ENCODE data around the gene CX3CR1.

Gene CX3CR1

DNA sequence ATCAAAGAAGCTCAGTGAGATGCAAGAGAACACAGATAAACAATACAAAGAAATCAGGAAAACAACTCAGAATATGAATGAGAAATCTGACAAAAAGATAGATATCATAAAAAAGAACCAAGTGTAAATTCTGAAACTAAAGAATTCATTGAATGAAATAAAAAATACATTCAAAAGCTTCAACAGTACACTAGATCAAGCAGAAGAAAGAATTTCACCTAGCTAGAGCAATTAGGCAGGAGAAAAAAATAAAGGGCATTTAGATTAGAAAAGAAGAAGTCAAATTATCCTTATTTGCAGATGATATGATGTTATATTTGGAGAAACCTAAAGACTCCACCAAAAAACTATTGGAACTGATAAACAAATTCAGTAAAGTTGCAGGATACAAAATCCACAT, 19.4 kb upstream of the CX3CR1 start:
- H3K4me3 ChIP-seq (ENCODE audit: low read depth, low read length) = no peak overlapping the region
- H3K9me3 ChIP-seq (ENCODE audit: control insufficient read depth, insufficient read depth, low read depth, low read length) = no peaks in the 10 kb centered on the region
- no peaks in the 10 kb centered on the region for H3K4me1 ChIP-seq (ENCODE audit: control insufficient read depth, insufficient read depth, low read length)
- ChIA-PET POLR2A (no interaction called here), CTCF (interaction anchor here (0.6 kb wide), 1 partner anchor 203 kb away, joined by 4 read pairs; no protein-coding TSS in a partner anchor)
- no peaks in the 10 kb centered on the region for H3K36me3 ChIP-seq (ENCODE audit: control insufficient read depth in 2 of 2, insufficient read depth in 1 of 2, low read length in 2 of 2)
- no peak for TF ChIP-seq ZNF366 (tag by site-specific recombination; conservative IDR thresholded peaks at IDR 0.05)
- no peak for TF ChIP-seq KLF8 (tag by site-specific recombination; IDR thresholded peaks at IDR 0.05)
- TF ChIP-seq ZBTB7A (tag by site-specific recombination; IDR thresholded peaks at IDR 0.05; ENCODE audit: low read depth) = no peak
- TF ChIP-seq SETDB1 (IDR thresholded peaks at IDR 0.05; ENCODE audit: insufficient read length, low read length) = peak; percentile 83
- TF ChIP-seq, protein P1, sequence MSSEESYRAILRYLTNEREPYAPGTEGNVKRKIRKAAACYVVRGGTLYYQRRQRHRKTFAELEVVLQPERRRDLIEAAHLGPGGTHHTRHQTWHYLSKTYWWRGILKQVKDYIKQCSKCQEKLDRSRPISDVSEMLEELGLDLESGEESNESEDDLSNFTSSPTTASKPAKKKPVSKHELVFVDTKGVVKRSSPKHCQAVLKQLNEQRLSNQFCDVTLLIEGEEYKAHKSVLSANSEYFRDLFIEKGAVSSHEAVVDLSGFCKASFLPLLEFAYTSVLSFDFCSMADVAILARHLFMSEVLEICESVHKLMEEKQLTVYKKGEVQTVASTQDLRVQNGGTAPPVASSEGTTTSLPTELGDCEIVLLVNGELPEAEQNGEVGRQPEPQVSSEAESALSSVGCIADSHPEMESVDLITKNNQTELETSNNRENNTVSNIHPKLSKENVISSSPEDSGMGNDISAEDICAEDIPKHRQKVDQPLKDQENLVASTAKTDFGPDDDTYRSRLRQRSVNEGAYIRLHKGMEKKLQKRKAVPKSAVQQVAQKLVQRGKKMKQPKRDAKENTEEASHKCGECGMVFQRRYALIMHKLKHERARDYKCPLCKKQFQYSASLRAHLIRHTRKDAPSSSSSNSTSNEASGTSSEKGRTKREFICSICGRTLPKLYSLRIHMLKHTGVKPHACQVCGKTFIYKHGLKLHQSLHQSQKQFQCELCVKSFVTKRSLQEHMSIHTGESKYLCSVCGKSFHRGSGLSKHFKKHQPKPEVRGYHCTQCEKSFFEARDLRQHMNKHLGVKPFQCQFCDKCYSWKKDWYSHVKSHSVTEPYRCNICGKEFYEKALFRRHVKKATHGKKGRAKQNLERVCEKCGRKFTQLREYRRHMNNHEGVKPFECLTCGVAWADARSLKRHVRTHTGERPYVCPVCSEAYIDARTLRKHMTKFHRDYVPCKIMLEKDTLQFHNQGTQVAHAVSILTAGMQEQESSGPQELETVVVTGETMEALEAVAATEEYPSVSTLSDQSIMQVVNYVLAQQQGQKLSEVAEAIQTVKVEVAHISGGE (tag by site-specific recombination; conservative IDR thresholded peaks at IDR 0.05; ENCODE audit: low read depth) = no peak
- TF ChIP-seq ZNF660 (tag by site-specific recombination; IDR thresholded peaks at IDR 0.05) = no peak
- TF ChIP-seq, protein P2, sequence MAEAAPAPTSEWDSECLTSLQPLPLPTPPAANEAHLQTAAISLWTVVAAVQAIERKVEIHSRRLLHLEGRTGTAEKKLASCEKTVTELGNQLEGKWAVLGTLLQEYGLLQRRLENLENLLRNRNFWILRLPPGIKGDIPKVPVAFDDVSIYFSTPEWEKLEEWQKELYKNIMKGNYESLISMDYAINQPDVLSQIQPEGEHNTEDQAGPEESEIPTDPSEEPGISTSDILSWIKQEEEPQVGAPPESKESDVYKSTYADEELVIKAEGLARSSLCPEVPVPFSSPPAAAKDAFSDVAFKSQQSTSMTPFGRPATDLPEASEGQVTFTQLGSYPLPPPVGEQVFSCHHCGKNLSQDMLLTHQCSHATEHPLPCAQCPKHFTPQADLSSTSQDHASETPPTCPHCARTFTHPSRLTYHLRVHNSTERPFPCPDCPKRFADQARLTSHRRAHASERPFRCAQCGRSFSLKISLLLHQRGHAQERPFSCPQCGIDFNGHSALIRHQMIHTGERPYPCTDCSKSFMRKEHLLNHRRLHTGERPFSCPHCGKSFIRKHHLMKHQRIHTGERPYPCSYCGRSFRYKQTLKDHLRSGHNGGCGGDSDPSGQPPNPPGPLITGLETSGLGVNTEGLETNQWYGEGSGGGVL (tag by site-specific recombination; IDR thresholded peaks at IDR 0.05) = no peak
- no peak for TF ChIP-seq MEIS1 (CRISPR knock-in tag; IDR thresholded peaks at IDR 0.05; ENCODE audit: borderline replicate concordance)
- H3K27ac ChIP-seq (ENCODE audit: extremely low read depth, low read depth, low read length) = no peak overlapping the region

DNA sequence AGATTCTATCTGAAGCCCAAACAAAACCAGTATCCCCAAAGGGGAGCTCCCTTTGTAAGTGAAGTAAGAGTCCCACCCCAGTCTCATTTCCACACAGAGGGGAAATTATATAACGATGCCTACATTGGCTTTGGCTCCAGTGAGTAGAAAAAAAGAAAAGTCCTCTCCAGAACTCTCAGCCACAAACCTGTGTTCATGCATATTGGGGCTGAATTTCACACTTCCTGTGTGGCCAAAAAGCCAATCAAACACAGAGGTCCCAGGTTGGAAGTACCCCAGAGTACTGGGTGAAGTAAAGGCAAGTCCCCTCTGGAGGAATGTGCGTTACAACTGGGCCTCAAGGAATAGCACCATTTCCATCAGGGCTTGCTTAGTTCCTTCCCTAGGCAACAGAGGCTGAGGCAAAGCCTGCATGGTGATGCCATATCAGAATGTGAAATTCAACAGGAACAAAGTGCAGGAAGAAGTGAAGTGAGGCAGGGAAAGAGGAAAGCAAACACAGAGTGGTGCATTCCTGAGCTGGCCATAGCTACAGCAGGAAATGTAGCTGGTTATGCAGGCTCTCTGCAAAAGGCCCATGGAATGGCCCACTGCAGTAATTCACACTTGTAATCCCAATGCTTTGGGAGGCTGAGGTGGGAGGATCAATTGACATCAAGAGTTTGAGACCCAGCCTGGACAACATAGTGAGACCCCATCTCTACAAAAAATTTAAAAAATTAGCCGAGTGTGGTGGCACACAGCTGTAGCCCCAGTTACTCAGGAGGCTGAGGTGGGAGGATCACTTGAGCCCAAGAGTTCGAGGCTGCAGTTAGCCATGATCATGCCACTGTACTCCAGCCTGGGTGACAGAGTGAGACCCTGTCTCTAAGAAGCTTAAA, 16.6 kb upstream of the CX3CR1 start:
- CTCF ChIA-PET = interaction anchor here (1.4 to 3.7 kb wide), 2 partner anchors 82 to 106 kb away, joined by 5 to 15 read pairs; no protein-coding TSS in a partner anchor
- no peak for TF ChIP-seq ZNF169 (tag by site-specific recombination; IDR thresholded peaks at IDR 0.05)
- TF ChIP-seq ZNF544 (tag by site-specific recombination; IDR thresholded peaks at IDR 0.05) = no peak
- TF ChIP-seq ZSCAN16 (tag by site-specific recombination; IDR thresholded peaks at IDR 0.05) = no peak
- TF ChIP-seq ZNF792 (tag by site-specific recombination; IDR thresholded peaks at IDR 0.05) = no peak
- TF ChIP-seq ZIC2 (tag by site-specific recombination; IDR thresholded peaks at IDR 0.05) = no peak
- TF ChIP-seq, protein P3, sequence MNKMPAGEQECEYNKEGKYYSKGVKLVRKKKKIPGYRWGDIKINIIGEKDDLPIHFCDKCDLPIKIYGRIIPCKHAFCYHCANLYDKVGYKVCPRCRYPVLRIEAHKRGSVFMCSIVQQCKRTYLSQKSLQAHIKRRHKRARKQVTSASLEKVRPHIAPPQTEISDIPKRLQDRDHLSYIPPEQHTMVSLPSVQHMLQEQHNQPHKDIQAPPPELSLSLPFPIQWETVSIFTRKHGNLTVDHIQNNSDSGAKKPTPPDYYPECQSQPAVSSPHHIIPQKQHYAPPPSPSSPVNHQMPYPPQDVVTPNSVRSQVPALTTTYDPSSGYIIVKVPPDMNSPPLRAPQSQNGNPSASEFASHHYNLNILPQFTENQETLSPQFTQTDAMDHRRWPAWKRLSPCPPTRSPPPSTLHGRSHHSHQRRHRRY (tag by site-specific recombination; IDR thresholded peaks at IDR 0.05) = no peak
- POLR2A ChIA-PET = no interaction called here

More for the DNA sequence above, 16.6 kb upstream of the CX3CR1 start:
- H3K4me1 ChIP-seq (ENCODE audit: control insufficient read depth, insufficient read depth, low read length) = no peaks in the 10 kb centered on the region
- H3K36me3 ChIP-seq (ENCODE audit: control insufficient read depth in 2 of 2, insufficient read depth in 1 of 2, low read length in 2 of 2) = no peaks in the 10 kb centered on the region
- H3K4me3 ChIP-seq (ENCODE audit: low read depth, low read length) = no peak overlapping the region
- H3K27ac ChIP-seq (ENCODE audit: extremely low read depth, low read depth, low read length) = no peak overlapping the region
- H3K9me3 ChIP-seq (ENCODE audit: control insufficient read depth, insufficient read depth, low read depth, low read length) = no peaks in the 10 kb centered on the region
